ENCODE measurements around the gene CTSF.

DNA sequence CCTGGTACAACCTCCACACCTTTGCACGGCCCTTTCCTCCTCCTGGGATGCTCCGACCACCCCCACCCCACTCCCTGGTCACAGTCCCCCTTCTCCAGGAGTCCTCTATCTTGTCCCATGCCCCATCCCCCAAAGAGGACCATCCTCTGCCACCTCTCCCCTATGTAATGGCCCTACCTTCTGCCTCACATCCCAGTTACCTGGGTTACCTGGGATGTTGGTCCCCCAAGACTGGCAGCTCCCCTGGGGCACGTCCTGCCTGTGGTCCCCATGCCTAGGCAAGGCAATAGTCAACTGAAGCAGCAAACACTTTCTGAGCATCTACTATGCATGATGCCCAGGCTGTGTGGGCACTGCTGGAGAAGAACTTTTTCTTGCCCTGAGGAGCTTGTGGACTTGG lies 13.0 kb downstream of the CTSF start:
- TF ChIP-seq, protein P1, sequence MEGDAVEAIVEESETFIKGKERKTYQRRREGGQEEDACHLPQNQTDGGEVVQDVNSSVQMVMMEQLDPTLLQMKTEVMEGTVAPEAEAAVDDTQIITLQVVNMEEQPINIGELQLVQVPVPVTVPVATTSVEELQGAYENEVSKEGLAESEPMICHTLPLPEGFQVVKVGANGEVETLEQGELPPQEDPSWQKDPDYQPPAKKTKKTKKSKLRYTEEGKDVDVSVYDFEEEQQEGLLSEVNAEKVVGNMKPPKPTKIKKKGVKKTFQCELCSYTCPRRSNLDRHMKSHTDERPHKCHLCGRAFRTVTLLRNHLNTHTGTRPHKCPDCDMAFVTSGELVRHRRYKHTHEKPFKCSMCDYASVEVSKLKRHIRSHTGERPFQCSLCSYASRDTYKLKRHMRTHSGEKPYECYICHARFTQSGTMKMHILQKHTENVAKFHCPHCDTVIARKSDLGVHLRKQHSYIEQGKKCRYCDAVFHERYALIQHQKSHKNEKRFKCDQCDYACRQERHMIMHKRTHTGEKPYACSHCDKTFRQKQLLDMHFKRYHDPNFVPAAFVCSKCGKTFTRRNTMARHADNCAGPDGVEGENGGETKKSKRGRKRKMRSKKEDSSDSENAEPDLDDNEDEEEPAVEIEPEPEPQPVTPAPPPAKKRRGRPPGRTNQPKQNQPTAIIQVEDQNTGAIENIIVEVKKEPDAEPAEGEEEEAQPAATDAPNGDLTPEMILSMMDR (optimal IDR thresholded peaks at IDR 0.05 in 1 of 3, IDR thresholded peaks at IDR 0.05 in 1 of 3, conservative IDR thresholded peaks at IDR 0.05 in 1 of 3; ENCODE audit: extremely low read depth in 1 of 3, insufficient read depth in 2 of 3, low read length in 3 of 3): no peak
- no peak for TF ChIP-seq EZH2 (IDR thresholded peaks at IDR 0.05; ENCODE audit: low read length)
